ENCODE data around the gene CORIN.

CORIN gene

GRCh38 chr4:47668810-47669408 lies 169.0 kb downstream of the CORIN start:
- Histone ChIP-seq H3K36me3 (replicated peaks; ENCODE audit: low read depth, low read length) (no peaks in the 10 kb centered on the region), H2AFZ (ENCODE audit: low read depth, low read length) (no peak overlapping the region), H4K20me1 (ENCODE audit: insufficient read depth, low read length) (no peaks in the 10 kb centered on the region), H3K9me3 (ENCODE audit: insufficient read depth, low read length) (no peaks in the 10 kb centered on the region), H3K9ac (ENCODE audit: low read length) (no peak overlapping the region), H3K27me3 (ENCODE audit: low read depth, low read length) (peaks cover 19% of the 10 kb centered on the region), H3K4me3 (ENCODE audit: low read length) (peak overlapping the region; percentile 47), H3K79me2 (ENCODE audit: low read length) (no peaks in the 10 kb centered on the region), H3K4me2 (ENCODE audit: low read length) (peak overlapping the region; percentile 62), H3K4me1 (ENCODE audit: low read length) (peaks cover 23% of the 10 kb centered on the region), H3K27ac (ENCODE audit: low read length) (no peak overlapping the region)
- TF ChIP-seq EZH2phosphoT487 (IDR thresholded peaks at IDR 0.05; ENCODE audit: low read depth), result no peak
- peak; percentile 84 for TF ChIP-seq CTCF (IDR thresholded peaks at IDR 0.05; ENCODE audit: low read depth, low read length)

- Histone ChIP-seq H3K27me3 (ENCODE audit: low read depth, low read length) (peaks cover 16% of the 10 kb centered on the region), H3K4me3 (ENCODE audit: low read length) (no peak overlapping the region), H3K4me2 (ENCODE audit: low read length) (no peak overlapping the region), H3K4me1 (ENCODE audit: low read length) (peaks cover 16% of the 10 kb centered on the region), H3K9ac (ENCODE audit: low read length) (no peak overlapping the region), H4K20me1 (ENCODE audit: insufficient read depth, low read length) (no peaks in the 10 kb centered on the region), H3K36me3 (replicated peaks; ENCODE audit: low read depth, low read length) (no peaks in the 10 kb centered on the region), H3K79me2 (ENCODE audit: low read length) (no peaks in the 10 kb centered on the region), H3K9me3 (ENCODE audit: insufficient read depth, low read length) (no peaks in the 10 kb centered on the region), H2AFZ (ENCODE audit: low read depth, low read length) (no peak overlapping the region), H3K27ac (ENCODE audit: low read length) (no peak overlapping the region)
- no peak for TF ChIP-seq EZH2phosphoT487 (IDR thresholded peaks at IDR 0.05; ENCODE audit: low read depth)
- no peak for TF ChIP-seq CTCF (IDR thresholded peaks at IDR 0.05; ENCODE audit: low read depth, low read length)
Observed at GRCh38 chr4:47668256-47668655, 169.6 kb downstream of the CORIN start.

- H3K27me3 ChIP-seq (ENCODE audit: low read depth, low read length), result peaks cover 16% of the 10 kb centered on the region
- H3K79me2 ChIP-seq (ENCODE audit: low read length), result no peaks in the 10 kb centered on the region
- peaks cover 11% of the 10 kb centered on the region for H3K4me1 ChIP-seq (ENCODE audit: low read length)
- H3K27ac ChIP-seq (ENCODE audit: low read length), result no peak overlapping the region
- H2AFZ ChIP-seq (ENCODE audit: low read depth, low read length), result no peak overlapping the region
- H3K4me2 ChIP-seq (ENCODE audit: low read length), result no peak overlapping the region
- no peaks in the 10 kb centered on the region for H4K20me1 ChIP-seq (ENCODE audit: insufficient read depth, low read length)
- no peak overlapping the region for H3K9ac ChIP-seq (ENCODE audit: low read length)
- H3K36me3 ChIP-seq (replicated peaks; ENCODE audit: low read depth, low read length), result no peaks in the 10 kb centered on the region
- TF ChIP-seq EZH2phosphoT487 (IDR thresholded peaks at IDR 0.05; ENCODE audit: low read depth), result no peak
- TF ChIP-seq CTCF (IDR thresholded peaks at IDR 0.05; ENCODE audit: low read depth, low read length), result no peak
- H3K4me3 ChIP-seq (ENCODE audit: low read length), result no peak overlapping the region
- no peaks in the 10 kb centered on the region for H3K9me3 ChIP-seq (ENCODE audit: insufficient read depth, low read length)
Observed at GRCh38 chr4:47667552-47667951, 170.3 kb downstream of the CORIN start.

GRCh38 chr4:47664051-47664826 lies 173.6 kb downstream of the CORIN start:
- H3K79me2 ChIP-seq (ENCODE audit: low read length), result no peaks in the 10 kb centered on the region
- no peak overlapping the region for H3K4me3 ChIP-seq (ENCODE audit: low read length)
- H4K20me1 ChIP-seq (ENCODE audit: insufficient read depth, low read length), result no peaks in the 10 kb centered on the region
- no peak overlapping the region for H3K9ac ChIP-seq (ENCODE audit: low read length)
- no peak for TF ChIP-seq CTCF (IDR thresholded peaks at IDR 0.05; ENCODE audit: low read depth, low read length)
- no peak for TF ChIP-seq EZH2phosphoT487 (IDR thresholded peaks at IDR 0.05; ENCODE audit: low read depth)
- no peak overlapping the region for H3K27ac ChIP-seq (ENCODE audit: low read length)
- no peak overlapping the region for H3K4me2 ChIP-seq (ENCODE audit: low read length)
- H3K27me3 ChIP-seq (ENCODE audit: low read depth, low read length), result peaks cover 10% of the 10 kb centered on the region; the same call in 1 of the 2 replicates
- H3K9me3 ChIP-seq (ENCODE audit: insufficient read depth, low read length), result no peaks in the 10 kb centered on the region
- no peak overlapping the region for H2AFZ ChIP-seq (ENCODE audit: low read depth, low read length)
- peaks cover 6% of the 10 kb centered on the region for H3K4me1 ChIP-seq (ENCODE audit: low read length)
- H3K36me3 ChIP-seq (replicated peaks; ENCODE audit: low read depth, low read length), result no peaks in the 10 kb centered on the region
